ACHN (cell line): ENCODE measurements around the gene FAM107B.
"Not testable (repeated sequence)": the region's sequence is repeated elsewhere in the genome, so short reads cannot be mapped to it uniquely, and the experiment has no call there.

Experiments
- DNase-seq: peaks from one replicate; pipeline ENCODE4 v3.0.0-alpha.2; 2015
- in situ Hi-C: cut with HindIII; loops from 2 replicates; pipeline ENCODE4 v1.10.0; 2017; ENCODE audit warnings: low sequenced_read_pairs, low pct_ligation_motif_present, low pct_unique_long_range_greater_than_20kb

FAM107B gene

GRCh38 chr10:14748441-14748840 lies 26.3 kb downstream of the FAM107B start:
- DNase-seq, result no peak
- in situ Hi-C loops, result no loop called here

- in situ Hi-C loops, result no loop called here
- DNase-seq, result no peak
Measured at GRCh38 chr10:14742815-14743214, 31.9 kb downstream of the FAM107B start.

- in situ Hi-C loops, result no loop called here
- no peak for DNase-seq
Measured at GRCh38 chr10:14742382-14742781, 32.3 kb downstream of the FAM107B start.

- in situ Hi-C loops, result no loop called here
Measured at GRCh38 chr10:14740684-14741247, 33.9 kb downstream of the FAM107B start.

GRCh38 chr10:14737808-14738545 lies 36.7 kb downstream of the FAM107B start:
- no peak for DNase-seq
- in situ Hi-C loops, result no loop called here

More at GRCh38 chr10:14740684-14741247, 33.9 kb downstream of the FAM107B start:
- no peak for DNase-seq

- DNase-seq, result no peak
- in situ Hi-C loops, result no loop called here
Measured at GRCh38 chr10:14736600-14737081, 38.1 kb downstream of the FAM107B start.

- no peak for DNase-seq
- in situ Hi-C loops, result no loop called here
Measured at GRCh38 chr10:14736043-14736442, 38.7 kb downstream of the FAM107B start.

GRCh38 chr10:14731875-14732512 lies 42.7 kb downstream of the FAM107B start:
- DNase-seq, result no peak
- in situ Hi-C loops, result no loop called here

GRCh38 chr10:14728346-14728745 lies 46.4 kb downstream of the FAM107B start:
- in situ Hi-C loops, result no loop called here
- DNase-seq, result no peak

- in situ Hi-C loops, result no loop called here
- DNase-seq, result no peak
Measured at GRCh38 chr10:14727924-14728323, 46.8 kb downstream of the FAM107B start.

GRCh38 chr10:14727465-14727864 lies 47.2 kb downstream of the FAM107B start:
- DNase-seq, result no peak
- in situ Hi-C loops, result no loop called here

GRCh38 chr10:14724931-14725330 lies 49.8 kb downstream of the FAM107B start:
- DNase-seq, result no peak
- in situ Hi-C loops, result no loop called here

- in situ Hi-C loops, result no loop called here
Measured at GRCh38 chr10:14723052-14723689, 51.5 kb downstream of the FAM107B start.

GRCh38 chr10:14717552-14717951 lies 57.1 kb downstream of the FAM107B start:
- in situ Hi-C loops, result no loop called here
- DNase-seq, result no peak

More at GRCh38 chr10:14723052-14723689, 51.5 kb downstream of the FAM107B start:
- no peak for DNase-seq

- in situ Hi-C loops, result no loop called here
- DNase-seq, result no peak
Measured at GRCh38 chr10:14712991-14713424, 61.7 kb downstream of the FAM107B start.

GRCh38 chr10:14709344-14709743 lies 65.4 kb downstream of the FAM107B start:
- in situ Hi-C loops, DNase-seq: not testable (repeated sequence)

- in situ Hi-C loops, result no loop called here
- DNase-seq, result no peak
Measured at GRCh38 chr10:14707481-14707880, 67.2 kb downstream of the FAM107B start.

- in situ Hi-C loops, result no loop called here
- DNase-seq, result no peak
Measured at GRCh38 chr10:14705548-14706230, 69.0 kb downstream of the FAM107B start.

GRCh38 chr10:14703631-14704001 lies 71.1 kb downstream of the FAM107B start:
- DNase-seq, result no peak
- in situ Hi-C loops, result no loop called here
